ENCODE measurements around the gene NLN. TPM values are rescaled to one million over a fixed set of nuclear protein-coding genes. Genes with fewer than 3 reads are reported as not detected.
"Not testable (repeated sequence)": the region's sequence is repeated elsewhere in the genome, so short reads cannot be mapped to it uniquely, and the experiment has no call there.

The NLN gene
- total RNA-seq, 3 donors from 2014 or later: 29.7 to 40.9 (median 38.8) TPM

DNA sequence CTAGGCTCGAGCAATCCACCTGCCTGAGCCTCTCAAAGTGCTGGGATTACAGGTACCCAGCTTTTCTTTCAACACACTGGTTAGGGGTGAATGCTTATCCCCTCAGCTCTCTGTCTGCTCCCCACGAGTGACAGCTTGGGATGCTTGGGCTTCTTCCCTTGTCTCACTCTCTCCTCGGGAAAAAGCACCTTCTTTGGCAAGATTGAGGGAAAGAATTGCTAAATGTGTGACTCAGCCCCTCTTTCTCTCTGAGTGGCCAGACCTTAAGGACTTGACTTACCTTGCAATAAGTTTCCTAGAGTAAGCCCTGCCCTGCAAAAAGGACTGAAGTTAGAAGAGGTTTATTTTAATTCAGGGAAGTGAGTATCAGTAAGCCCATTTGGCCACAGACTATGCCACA, 136.3 kb downstream of the NLN start:
- H3K36me3 Mint-ChIP-seq (ENCODE audit: insufficient read depth): no peaks in the 10 kb centered on the region
- H3K4me1 Mint-ChIP-seq (ENCODE audit: low read depth): peaks cover 4% of the 10 kb centered on the region
- no peak for ATAC-seq
- H3K4me3 Mint-ChIP-seq: no peak overlapping the region
- H3K27me3 Mint-ChIP-seq (ENCODE audit: low read depth): no peaks in the 10 kb centered on the region
- no peaks in the 10 kb centered on the region for H3K9me3 Mint-ChIP-seq
- DNase-seq: no peak

DNA sequence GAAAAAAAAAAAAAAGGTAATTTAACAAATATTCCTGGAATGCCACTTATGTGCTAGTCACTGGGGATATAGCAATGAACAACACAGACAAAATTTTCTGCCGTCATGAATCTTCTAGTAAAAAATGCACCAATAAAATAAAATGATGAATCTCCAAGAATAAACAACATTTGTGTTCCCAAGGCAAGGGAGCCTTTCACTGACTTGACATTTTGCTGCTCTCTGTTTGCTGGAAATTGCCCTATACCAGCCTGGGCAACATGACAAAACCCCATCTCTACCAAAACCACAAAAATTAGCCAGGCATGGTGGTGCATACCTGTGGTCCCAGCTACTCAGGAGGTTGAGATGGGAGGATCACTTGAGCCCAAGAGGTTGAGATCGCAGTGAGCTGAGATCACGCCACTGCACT, 139.8 kb downstream of the NLN start:
- Mint-ChIP-seq H3K4me1 (ENCODE audit: low read depth) (peaks cover 15% of the 10 kb centered on the region), H3K9me3 (no peaks in the 10 kb centered on the region), H3K4me3 (no peak overlapping the region), H3K27me3 (ENCODE audit: low read depth) (peaks cover 2% of the 10 kb centered on the region), H3K36me3 (ENCODE audit: insufficient read depth) (no peaks in the 10 kb centered on the region)
- no peak for ATAC-seq
- DNase-seq: no peak

GRCh38 chr5:65862384-65862783, 140.4 kb downstream of the NLN start:
- H3K4me3 Mint-ChIP-seq: no peak overlapping the region
- ATAC-seq: no peak
- peaks cover 20% of the 10 kb centered on the region for H3K4me1 Mint-ChIP-seq (ENCODE audit: low read depth)
- peaks cover 2% of the 10 kb centered on the region for H3K27me3 Mint-ChIP-seq (ENCODE audit: low read depth)
- DNase-seq: no peak
- no peaks in the 10 kb centered on the region for H3K36me3 Mint-ChIP-seq (ENCODE audit: insufficient read depth)
- H3K9me3 Mint-ChIP-seq: no peaks in the 10 kb centered on the region

GRCh38 chr5:65863747-65864146, 141.7 kb downstream of the NLN start:
- no peaks in the 10 kb centered on the region for H3K36me3 Mint-ChIP-seq (ENCODE audit: insufficient read depth)
- H3K27me3 Mint-ChIP-seq (ENCODE audit: low read depth): peaks cover 2% of the 10 kb centered on the region
- no peaks in the 10 kb centered on the region for H3K9me3 Mint-ChIP-seq
- H3K4me1 Mint-ChIP-seq (ENCODE audit: low read depth): peaks cover 29% of the 10 kb centered on the region
- no peak for DNase-seq
- H3K4me3 Mint-ChIP-seq: no peak overlapping the region
- ATAC-seq: no peak

GRCh38 chr5:65866837-65867521, 145.0 kb downstream of the NLN start:
- Mint-ChIP-seq H3K27me3 (ENCODE audit: low read depth) (peaks cover 2% of the 10 kb centered on the region), H3K36me3 (ENCODE audit: insufficient read depth) (peaks cover 2% of the 10 kb centered on the region), H3K4me3 (peak overlapping the region; percentile 63), H3K4me1 (ENCODE audit: low read depth) (peaks cover 29% of the 10 kb centered on the region), H3K9me3 (peaks cover 6% of the 10 kb centered on the region)
- ATAC-seq (peak in 1 of 2 donors; percentile 35), DNase-seq (no peak)

DNA sequence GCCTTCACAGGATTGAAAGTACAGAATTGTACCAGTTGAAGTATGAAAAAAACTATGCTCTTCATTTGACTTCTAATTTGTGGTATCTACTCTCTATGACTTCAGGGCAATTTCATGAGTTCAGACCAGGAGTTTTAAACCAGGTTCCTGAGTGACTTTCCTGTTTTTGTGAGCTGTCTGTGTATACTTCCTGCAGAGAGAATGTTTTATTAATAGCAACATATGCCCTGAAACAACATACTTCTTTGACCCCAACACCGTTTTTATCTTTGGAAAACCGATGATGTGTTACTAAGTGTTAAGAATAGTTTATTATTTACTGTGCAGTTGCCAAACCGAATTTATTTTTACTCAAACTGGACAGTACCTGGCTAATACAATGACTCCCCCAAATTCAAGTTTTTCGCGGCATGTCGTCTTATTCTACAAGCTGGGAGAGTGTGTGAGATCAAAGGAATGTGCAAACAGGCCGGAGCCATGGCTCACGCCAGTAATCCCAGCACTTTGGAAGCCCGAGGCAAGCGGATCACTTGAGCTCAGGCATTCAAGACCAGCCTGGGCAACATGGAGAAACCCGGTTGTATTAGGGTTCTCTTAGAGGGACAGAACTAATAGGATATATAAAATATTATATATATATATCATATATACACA, 145.7 kb downstream of the NLN start:
- Mint-ChIP-seq H3K4me1 (ENCODE audit: low read depth) (peaks cover 26% of the 10 kb centered on the region), H3K27me3 (ENCODE audit: low read depth) (peaks cover 2% of the 10 kb centered on the region), H3K9me3 (peaks cover 6% of the 10 kb centered on the region), H3K36me3 (ENCODE audit: insufficient read depth) (peaks cover 2% of the 10 kb centered on the region), H3K4me3 (peak overlapping the region; percentile 63)
- DNase-seq (no peak), ATAC-seq (peak in 1 of 2 donors; percentile 25)

DNA sequence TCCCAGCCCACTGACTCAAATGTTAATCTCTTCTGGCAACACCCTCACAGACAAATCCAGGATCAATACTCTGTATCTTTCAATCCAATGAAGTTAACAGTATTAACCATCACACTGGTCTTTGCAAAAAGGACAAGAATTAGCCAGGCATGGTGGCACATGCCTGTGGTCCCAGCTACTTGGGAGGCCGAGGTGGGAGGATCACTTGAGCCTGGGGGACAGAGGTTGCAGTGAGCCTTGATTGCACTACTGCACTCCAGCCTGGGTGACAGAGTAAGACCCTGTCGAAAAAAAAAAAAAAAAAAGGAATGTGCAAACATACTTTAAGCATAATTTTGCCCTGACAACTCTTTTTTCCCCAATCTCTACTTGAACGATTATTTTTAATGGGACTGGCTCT, 146.5 kb downstream of the NLN start:
- H3K9me3 Mint-ChIP-seq: peaks cover 6% of the 10 kb centered on the region
- ATAC-seq (no peak), DNase-seq (no peak)
- H3K27me3 Mint-ChIP-seq (ENCODE audit: low read depth): peaks cover 2% of the 10 kb centered on the region
- H3K4me3 Mint-ChIP-seq: no peak overlapping the region
- H3K4me1 Mint-ChIP-seq (ENCODE audit: low read depth): peaks cover 25% of the 10 kb centered on the region
- H3K36me3 Mint-ChIP-seq (ENCODE audit: insufficient read depth): peaks cover 2% of the 10 kb centered on the region

GRCh38 chr5:65871182-65871581, 149.2 kb downstream of the NLN start:
- Mint-ChIP-seq H3K4me1 (ENCODE audit: low read depth) (peaks cover 20% of the 10 kb centered on the region), H3K9me3 (peaks cover 6% of the 10 kb centered on the region), H3K36me3 (ENCODE audit: insufficient read depth) (peaks cover 2% of the 10 kb centered on the region), H3K27me3 (ENCODE audit: low read depth) (no peaks in the 10 kb centered on the region), H3K4me3 (no peak overlapping the region)
- no peak for DNase-seq
- ATAC-seq: no peak

DNA sequence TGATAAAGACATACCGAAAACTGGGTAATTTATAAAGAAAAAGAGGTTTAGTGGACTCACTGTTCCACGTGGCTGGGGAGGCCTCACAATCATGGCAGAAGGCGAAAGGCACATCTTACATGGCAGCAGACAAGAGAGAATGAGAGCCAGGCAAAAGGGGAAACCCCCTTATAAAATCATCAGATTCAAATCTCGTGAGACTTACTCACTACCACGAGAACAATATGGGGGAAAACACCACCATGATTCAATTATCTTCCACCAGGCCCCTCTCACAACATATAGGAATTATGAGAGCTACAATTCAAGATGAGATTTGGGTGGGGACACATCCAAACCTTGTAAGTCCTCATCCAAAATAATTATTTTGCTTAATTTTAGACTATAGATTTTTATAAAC, 149.8 kb downstream of the NLN start:
- not testable (repeated sequence) for DNase-seq; H3K27me3 Mint-ChIP-seq (ENCODE audit: low read depth); H3K36me3 Mint-ChIP-seq (ENCODE audit: insufficient read depth); H3K4me3 Mint-ChIP-seq; H3K9me3 Mint-ChIP-seq
- H3K4me1 Mint-ChIP-seq (ENCODE audit: low read depth): peaks cover 14% of the 10 kb centered on the region
- ATAC-seq: peak; percentile 51 to 59

- H3K36me3 Mint-ChIP-seq (ENCODE audit: insufficient read depth): peaks cover 3% of the 10 kb centered on the region
- peaks cover 11% of the 10 kb centered on the region for H3K9me3 Mint-ChIP-seq
- peaks cover 3% of the 10 kb centered on the region for H3K4me1 Mint-ChIP-seq (ENCODE audit: low read depth)
- peaks cover 1% of the 10 kb centered on the region for H3K27me3 Mint-ChIP-seq (ENCODE audit: low read depth)
- ATAC-seq: no peak
- no peak overlapping the region for H3K4me3 Mint-ChIP-seq
- no peak for DNase-seq
These were observed 151.3 kb downstream of the NLN start for GRCh38 chr5:65873181-65873750.

DNA sequence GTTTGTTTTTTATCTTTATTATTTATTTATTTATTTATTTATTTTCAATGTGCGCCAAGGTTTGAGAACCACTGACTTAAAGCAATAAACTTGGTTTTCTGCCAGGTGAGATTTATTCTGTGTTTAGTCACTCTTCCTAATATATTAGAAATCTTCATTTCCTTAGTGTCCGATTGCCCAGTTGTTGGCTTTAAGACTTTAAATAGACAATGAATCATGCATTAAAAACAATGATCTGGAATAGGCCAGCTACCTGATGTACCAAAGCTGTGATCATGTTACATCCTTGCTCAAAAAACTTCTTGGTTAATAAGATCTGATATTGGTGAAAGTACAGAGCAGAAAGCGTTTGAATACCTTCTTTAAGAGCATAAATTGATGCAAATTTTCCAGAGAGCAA, 152.2 kb downstream of the NLN start:
- Mint-ChIP-seq H3K9me3 (peaks cover 14% of the 10 kb centered on the region), H3K36me3 (ENCODE audit: insufficient read depth) (peaks cover 3% of the 10 kb centered on the region), H3K4me1 (ENCODE audit: low read depth) (peaks cover 1% of the 10 kb centered on the region), H3K4me3 (no peak overlapping the region), H3K27me3 (ENCODE audit: low read depth) (peaks cover 1% of the 10 kb centered on the region)
- DNase-seq (no peak), ATAC-seq (no peak)

DNA sequence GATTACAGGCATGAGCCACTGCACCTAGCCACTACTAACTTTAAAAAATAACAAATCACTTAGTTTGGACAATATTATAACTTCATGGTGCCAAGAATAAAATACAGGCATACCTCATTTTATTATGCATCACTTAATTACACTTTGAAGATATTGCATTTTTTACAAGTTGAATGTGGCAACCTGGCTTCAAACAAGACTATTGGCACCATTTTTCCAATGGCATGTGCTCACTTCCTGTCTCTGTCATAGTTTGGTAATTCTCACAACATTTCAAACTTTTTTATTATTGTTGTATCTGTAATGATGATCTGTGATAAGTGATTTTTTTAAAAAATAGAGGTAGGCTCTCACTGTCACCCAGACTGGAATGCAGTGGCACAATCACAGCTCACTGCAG, 154.5 kb downstream of the NLN start:
- no peak for DNase-seq
- H3K4me1 Mint-ChIP-seq (ENCODE audit: low read depth): peaks cover 1% of the 10 kb centered on the region
- H3K4me3 Mint-ChIP-seq: no peak overlapping the region
- ATAC-seq: no peak
- H3K9me3 Mint-ChIP-seq: peaks cover 12% of the 10 kb centered on the region
- peaks cover 1% of the 10 kb centered on the region for H3K27me3 Mint-ChIP-seq (ENCODE audit: low read depth)
- H3K36me3 Mint-ChIP-seq (ENCODE audit: insufficient read depth): peaks cover 3% of the 10 kb centered on the region

GRCh38 chr5:65876970-65877369, 155.0 kb downstream of the NLN start:
- peaks cover 1% of the 10 kb centered on the region for H3K4me1 Mint-ChIP-seq (ENCODE audit: low read depth)
- H3K27me3 Mint-ChIP-seq (ENCODE audit: low read depth): peaks cover 1% of the 10 kb centered on the region
- H3K9me3 Mint-ChIP-seq: peaks cover 8% of the 10 kb centered on the region
- DNase-seq: no peak
- H3K36me3 Mint-ChIP-seq (ENCODE audit: insufficient read depth): peaks cover 2% of the 10 kb centered on the region
- ATAC-seq: no peak
- no peak overlapping the region for H3K4me3 Mint-ChIP-seq
